Esophagus squamous epithelium (tissue), 4 donors: ENCODE results near the gene CEP162.

Experiments used
- POLR2A ChIP-seq, 4 donors: fragments of 450-650 bp; IDR thresholded peaks; one replicate each; pipeline ENCODE4 v1.6.1; 2017; ENCODE audit warnings: antibody characterized with exemption in 4 of 4, mild to moderate bottlenecking in 4 of 4, moderate library complexity in 3 of 4
- TF ChIP-seq, protein P1 (sequence below), 6 experiments: fragments of 450-650 bp in 4 of 6; fragments of 200-600 bp in 2 of 6; sonication (generic) in 2 of 6; IDR thresholded peaks; one replicate each; pipeline ENCODE4 v1.5.1; 2016 to 2019; ENCODE audit warnings: antibody characterized with exemption in 6 of 6, mild to moderate bottlenecking in 4 of 6, moderate library complexity in 4 of 6

DNA sequence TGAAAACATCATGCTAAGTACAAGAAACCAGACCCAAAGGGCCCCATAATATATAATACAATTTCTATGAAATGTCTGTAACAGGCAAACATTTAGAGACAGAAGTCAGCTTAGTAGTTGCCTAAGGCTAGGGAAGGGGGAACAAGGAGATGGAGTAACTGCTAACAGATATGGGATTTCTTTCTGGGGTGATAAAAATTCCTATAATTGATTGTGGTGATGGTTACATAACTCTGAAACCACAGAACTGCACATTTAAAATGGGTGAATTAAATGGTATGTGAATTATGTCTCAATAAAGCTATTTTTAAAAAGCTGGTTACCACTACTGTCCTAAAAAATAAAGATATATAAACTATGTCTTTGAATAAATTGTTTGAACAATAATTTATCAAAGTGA, 3.2 kb downstream of the CEP162 start:
- TF ChIP-seq POLR2A (IDR thresholded peaks at IDR 0.05): no peak
- TF ChIP-seq, protein P1, sequence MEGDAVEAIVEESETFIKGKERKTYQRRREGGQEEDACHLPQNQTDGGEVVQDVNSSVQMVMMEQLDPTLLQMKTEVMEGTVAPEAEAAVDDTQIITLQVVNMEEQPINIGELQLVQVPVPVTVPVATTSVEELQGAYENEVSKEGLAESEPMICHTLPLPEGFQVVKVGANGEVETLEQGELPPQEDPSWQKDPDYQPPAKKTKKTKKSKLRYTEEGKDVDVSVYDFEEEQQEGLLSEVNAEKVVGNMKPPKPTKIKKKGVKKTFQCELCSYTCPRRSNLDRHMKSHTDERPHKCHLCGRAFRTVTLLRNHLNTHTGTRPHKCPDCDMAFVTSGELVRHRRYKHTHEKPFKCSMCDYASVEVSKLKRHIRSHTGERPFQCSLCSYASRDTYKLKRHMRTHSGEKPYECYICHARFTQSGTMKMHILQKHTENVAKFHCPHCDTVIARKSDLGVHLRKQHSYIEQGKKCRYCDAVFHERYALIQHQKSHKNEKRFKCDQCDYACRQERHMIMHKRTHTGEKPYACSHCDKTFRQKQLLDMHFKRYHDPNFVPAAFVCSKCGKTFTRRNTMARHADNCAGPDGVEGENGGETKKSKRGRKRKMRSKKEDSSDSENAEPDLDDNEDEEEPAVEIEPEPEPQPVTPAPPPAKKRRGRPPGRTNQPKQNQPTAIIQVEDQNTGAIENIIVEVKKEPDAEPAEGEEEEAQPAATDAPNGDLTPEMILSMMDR (IDR thresholded peaks at IDR 0.05): no peak
